ENCODE measurements around the gene SNX30.

- TF ChIP-seq POLR2A (IDR thresholded peaks at IDR 0.05; ENCODE audit: borderline replicate concordance, extremely low read depth, insufficient read depth, insufficient read length) (no peak), CTCF (IDR thresholded peaks at IDR 0.05 in 2 of 3, conservative IDR thresholded peaks at IDR 0.05 in 1 of 3; ENCODE audit: borderline replicate concordance in 1 of 3, insufficient read depth in 1 of 3, low read depth in 2 of 3, low read length in 2 of 3) (no peak), EZH2phosphoT487 (IDR thresholded peaks at IDR 0.05; ENCODE audit: borderline replicate concordance) (no peak), MAX (IDR thresholded peaks at IDR 0.05) (no peak), YY1 (IDR thresholded peaks at IDR 0.05; ENCODE audit: extremely low read depth, insufficient replicate concordance, low read depth, low read length) (no peak), REST (IDR thresholded peaks at IDR 0.05; ENCODE audit: low read depth) (no peak), CBX3 (IDR thresholded peaks at IDR 0.05; ENCODE audit: low read depth) (no peak), JUND (IDR thresholded peaks at IDR 0.05) (no peak), CEBPB (IDR thresholded peaks at IDR 0.05; ENCODE audit: low read depth) (no peak), TCF7L2 (IDR thresholded peaks at IDR 0.05; ENCODE audit: borderline replicate concordance, extremely low read depth, insufficient read depth, insufficient read length) (no peak), POLR2AphosphoS5 (IDR thresholded peaks at IDR 0.05; ENCODE audit: low read depth, low read length) (no peak)
Observed at GRCh38 chr9:112794731-112795130, 44.2 kb downstream of the SNX30 start.
